GM18526 (cell line): ENCODE data around the gene SLC40A1.

Experiments
- POLR2A ChIP-seq: IDR thresholded peaks from 3 replicates; pipeline ENCODE4 v1.6.1; 2011; ENCODE audit not compliant: insufficient read length; ENCODE audit errors: extremely low read depth

The SLC40A1 gene

GRCh38 chr2:189582140-189582808, 1.7 kb upstream of the SLC40A1 start:
- no peak for TF ChIP-seq POLR2A

GRCh38 chr2:189581354-189582139, 961 bp upstream of the SLC40A1 start:
- no peak for TF ChIP-seq POLR2A

GRCh38 chr2:189580241-189580651, 340 bp downstream of the SLC40A1 start:
- no peak for TF ChIP-seq POLR2A

GRCh38 chr2:189579585-189580186, 900 bp downstream of the SLC40A1 start:
- TF ChIP-seq POLR2A = no peak

- TF ChIP-seq POLR2A = no peak
Observed at GRCh38 chr2:189578272-189578950, 2.2 kb downstream of the SLC40A1 start.

- TF ChIP-seq POLR2A = no peak
Observed at GRCh38 chr2:189577121-189577520, 3.5 kb downstream of the SLC40A1 start.

GRCh38 chr2:189576396-189576795, 4.2 kb downstream of the SLC40A1 start:
- no peak for TF ChIP-seq POLR2A

GRCh38 chr2:189574793-189575475, 5.7 kb downstream of the SLC40A1 start:
- TF ChIP-seq POLR2A = no peak

- TF ChIP-seq POLR2A = no peak
Observed at GRCh38 chr2:189570570-189571031, 10.0 kb downstream of the SLC40A1 start.

- TF ChIP-seq POLR2A = no peak
Observed at GRCh38 chr2:189569295-189569910, 11.2 kb downstream of the SLC40A1 start.

GRCh38 chr2:189566046-189566445, 14.5 kb downstream of the SLC40A1 start:
- no peak for TF ChIP-seq POLR2A

- TF ChIP-seq POLR2A = no peak
Observed at GRCh38 chr2:189561371-189562038, 19.1 kb downstream of the SLC40A1 start.

GRCh38 chr2:189560273-189560586, 20.4 kb downstream of the SLC40A1 start:
- no peak for TF ChIP-seq POLR2A
